ENCODE results near the gene FUT3. TPM values are rescaled to one million over a fixed set of nuclear protein-coding genes. Genes with fewer than 3 reads are reported as not detected.
"Not testable (repeated sequence)": the region's sequence is repeated elsewhere in the genome, so short reads cannot be mapped to it uniquely, and the experiment has no call there.

Gene FUT3
- total RNA-seq, 4 donors from 2014 or later = not detected

- no peak for DNase-seq (ENCODE audit: low spot score)
- no peak for TF ChIP-seq CTCF (IDR thresholded peaks at IDR 0.05)
- no peak for ATAC-seq (ENCODE audit: low FRiP score)
These were observed 7.8 kb downstream of the FUT3 start for GRCh38 chr19:5843295-5843927.

GRCh38 chr19:5841735-5842111 lies 9.5 kb downstream of the FUT3 start:
- ATAC-seq (ENCODE audit: low FRiP score); DNase-seq (ENCODE audit: low spot score): not testable (repeated sequence)

- no peak for TF ChIP-seq CTCF (IDR thresholded peaks at IDR 0.05)
- DNase-seq (ENCODE audit: low spot score) = no peak
- no peak for ATAC-seq (ENCODE audit: low FRiP score)
These were observed 11.9 kb downstream of the FUT3 start, which contains the start of gene FUT6 for GRCh38 chr19:5839065-5840017. Gene FUT6 (minus strand): TSS chr19:5839702. CDS start chr19:5832567, 7,135 bp downstream.

GRCh38 chr19:5838353-5839064 lies 12.7 kb downstream of the FUT3 start:
- DNase-seq (ENCODE audit: low spot score) (no peak), ATAC-seq (ENCODE audit: low FRiP score) (no peak)
- TF ChIP-seq CTCF (IDR thresholded peaks at IDR 0.05) = no peak

- no peak for DNase-seq (ENCODE audit: low spot score)
- TF ChIP-seq CTCF (IDR thresholded peaks at IDR 0.05) = no peak
- no peak for ATAC-seq (ENCODE audit: low FRiP score)
These were observed 13.4 kb downstream of the FUT3 start for GRCh38 chr19:5837761-5838352.

GRCh38 chr19:5832527-5833216 lies 18.6 kb downstream of the FUT3 start:
- DNase-seq (ENCODE audit: low spot score) (no peak), ATAC-seq (ENCODE audit: low FRiP score) (no peak)
- no peak for TF ChIP-seq CTCF (IDR thresholded peaks at IDR 0.05)

Measured in omental fat pad (tissue), 4 donors.